HG03432 (cell line): ENCODE measurements around the gene UTP3.
"Not testable (repeated sequence)": the region's sequence is repeated elsewhere in the genome, so short reads cannot be mapped to it uniquely, and the experiment has no call there.

Experiments used
- ATAC-seq: cut with Tn5 transposase; IDR thresholded peaks from one replicate; pipeline ENCODE4 v1.9.1; 2021; ENCODE audit warnings: mild to moderate bottlenecking, moderate library complexity; ENCODE audit not compliant: unreplicated experiment

UTP3 gene, protein sequence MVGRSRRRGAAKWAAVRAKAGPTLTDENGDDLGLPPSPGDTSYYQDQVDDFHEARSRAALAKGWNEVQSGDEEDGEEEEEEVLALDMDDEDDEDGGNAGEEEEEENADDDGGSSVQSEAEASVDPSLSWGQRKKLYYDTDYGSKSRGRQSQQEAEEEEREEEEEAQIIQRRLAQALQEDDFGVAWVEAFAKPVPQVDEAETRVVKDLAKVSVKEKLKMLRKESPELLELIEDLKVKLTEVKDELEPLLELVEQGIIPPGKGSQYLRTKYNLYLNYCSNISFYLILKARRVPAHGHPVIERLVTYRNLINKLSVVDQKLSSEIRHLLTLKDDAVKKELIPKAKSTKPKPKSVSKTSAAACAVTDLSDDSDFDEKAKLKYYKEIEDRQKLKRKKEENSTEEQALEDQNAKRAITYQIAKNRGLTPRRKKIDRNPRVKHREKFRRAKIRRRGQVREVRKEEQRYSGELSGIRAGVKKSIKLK

DNA sequence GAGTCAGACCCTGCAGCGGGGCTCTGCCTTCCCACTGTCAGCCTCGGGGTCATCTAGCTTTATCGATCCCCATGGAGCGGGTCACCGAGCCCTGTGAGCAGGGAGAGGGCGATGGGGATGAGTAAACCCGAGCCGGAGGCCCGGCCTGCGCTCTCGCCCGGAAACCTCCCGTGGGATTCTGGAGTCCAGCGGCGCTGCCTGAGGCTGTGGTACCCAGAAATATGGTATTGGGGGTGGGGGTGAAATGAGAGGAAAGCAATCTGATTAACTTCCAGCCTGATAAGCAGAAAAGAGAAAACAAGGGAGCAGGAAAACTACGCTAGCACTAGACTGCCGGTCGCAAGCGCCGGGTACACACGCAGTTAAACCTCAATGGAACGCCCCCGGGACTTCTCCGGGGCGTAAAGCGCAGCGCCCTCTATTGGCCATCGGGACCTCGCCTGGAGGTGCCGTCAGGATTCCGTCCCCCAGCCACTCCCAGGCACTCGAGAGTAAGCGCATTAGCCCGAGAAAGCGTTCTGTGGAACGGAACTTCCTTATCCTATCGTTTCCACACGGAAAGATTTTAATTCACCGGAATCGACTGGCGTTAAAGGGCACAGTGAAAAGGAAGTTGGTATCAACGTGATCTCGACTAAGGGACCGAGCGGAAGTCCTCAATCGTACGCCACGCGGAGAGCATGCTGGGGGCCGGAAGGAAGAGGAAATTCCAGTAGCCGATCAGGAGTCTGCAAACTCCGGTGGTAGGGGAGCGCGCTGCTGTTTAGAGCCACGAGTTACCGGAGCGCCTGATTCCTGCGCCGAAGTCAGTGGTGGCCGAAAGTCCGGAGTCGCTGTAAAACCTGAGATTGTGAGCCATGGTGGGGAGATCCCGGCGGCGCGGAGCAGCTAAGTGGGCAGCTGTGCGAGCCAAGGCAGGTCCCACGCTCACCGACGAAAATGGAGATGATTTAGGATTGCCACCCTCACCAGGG lies at the start of gene UTP3:
Gene UTP3, plus strand, starts transcription at position 712 of the 974 bp plus-strand sequence. Its CDS starts 146 bp downstream, at position 858.
- peak; percentile 96 for ATAC-seq

DNA sequence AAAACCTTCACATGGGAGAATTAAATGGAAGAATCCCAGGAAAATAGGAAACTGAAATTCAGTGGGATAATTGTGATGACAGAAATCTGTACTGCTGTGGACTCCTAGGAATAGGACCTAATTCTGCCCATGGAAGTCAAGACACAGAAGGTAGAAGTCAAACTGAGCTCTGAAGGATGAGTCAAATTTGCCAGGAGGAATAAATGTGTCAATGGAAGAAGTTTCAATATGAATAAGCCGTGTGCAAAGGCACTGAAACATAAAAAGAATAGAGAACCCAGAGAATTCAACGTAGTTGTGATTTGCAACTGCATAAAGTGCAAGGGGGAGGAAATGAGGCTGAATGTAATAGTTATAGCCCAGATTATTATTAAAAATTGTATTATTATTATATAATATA lies 48.1 kb upstream of the UTP3 start:
- ATAC-seq = peak; percentile 47

DNA sequence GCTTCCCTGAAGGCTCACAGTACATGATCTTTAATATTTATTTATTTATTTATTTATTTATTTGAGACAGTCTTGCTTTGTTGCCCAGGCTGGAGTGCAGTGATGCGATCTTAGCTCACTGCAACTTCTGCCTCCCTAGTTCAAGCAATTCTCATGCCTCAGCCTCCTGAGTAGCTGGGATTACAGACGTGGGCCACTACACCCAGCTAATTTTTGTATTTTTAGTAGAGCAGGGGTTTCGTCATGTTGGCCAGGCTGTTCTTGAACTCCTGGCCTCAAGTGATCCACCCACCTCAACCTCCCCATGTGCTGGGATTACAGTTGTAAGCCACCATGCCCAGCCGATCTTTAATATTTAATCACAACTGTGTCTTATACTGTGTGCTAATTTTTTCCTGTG lies 37.6 kb upstream of the UTP3 start:
- not testable (repeated sequence) for ATAC-seq

DNA sequence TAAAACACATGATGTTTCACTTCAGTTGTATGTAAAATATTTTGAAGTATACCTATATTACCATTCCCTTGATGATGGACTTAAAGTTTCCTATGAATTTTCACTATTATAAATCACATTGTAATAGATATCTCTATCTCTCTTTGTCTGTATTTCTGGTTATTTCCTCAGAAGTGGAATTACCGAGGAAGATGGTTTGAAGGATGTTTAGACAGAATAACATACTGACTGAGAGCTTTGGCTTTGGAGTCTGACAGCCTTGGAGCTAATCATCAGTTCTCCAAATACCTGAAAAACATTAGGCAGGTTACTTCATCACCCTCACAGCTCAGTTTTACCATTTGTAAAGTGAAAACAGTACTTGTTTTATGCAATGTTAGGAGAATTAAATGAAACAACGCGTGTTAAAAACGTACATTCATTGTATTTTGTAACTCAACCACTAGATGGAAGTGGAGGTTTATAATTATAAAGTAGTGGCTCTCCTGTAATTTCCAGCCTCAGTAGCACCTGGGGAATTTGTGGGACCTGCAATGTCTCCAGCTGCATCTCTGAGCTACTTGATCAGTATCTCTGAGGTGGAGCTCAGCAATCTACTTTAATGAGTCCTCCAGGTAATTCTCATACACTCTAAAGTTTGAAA lies 36.3 kb upstream of the UTP3 start:
- peak; percentile 59 for ATAC-seq

DNA sequence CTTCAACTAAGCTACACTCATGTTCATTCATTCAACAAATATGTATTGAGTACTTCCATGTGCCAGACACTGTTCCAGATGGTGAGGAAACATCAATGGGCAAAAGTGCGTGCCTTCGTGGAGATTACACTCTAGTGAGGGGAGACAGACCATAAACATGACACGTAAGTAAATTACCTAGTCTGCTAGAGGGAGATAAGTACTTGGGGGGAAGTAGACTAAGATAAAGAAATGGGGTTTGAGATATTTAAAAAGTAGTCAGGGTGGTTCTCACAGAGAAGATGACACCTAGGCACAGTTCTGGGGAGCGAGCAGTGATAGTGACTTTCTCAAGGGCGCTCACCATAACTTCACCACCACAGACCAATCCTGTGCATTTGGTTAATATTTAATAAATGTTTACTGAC lies 33.7 kb upstream of the UTP3 start:
- ATAC-seq = no peak

DNA sequence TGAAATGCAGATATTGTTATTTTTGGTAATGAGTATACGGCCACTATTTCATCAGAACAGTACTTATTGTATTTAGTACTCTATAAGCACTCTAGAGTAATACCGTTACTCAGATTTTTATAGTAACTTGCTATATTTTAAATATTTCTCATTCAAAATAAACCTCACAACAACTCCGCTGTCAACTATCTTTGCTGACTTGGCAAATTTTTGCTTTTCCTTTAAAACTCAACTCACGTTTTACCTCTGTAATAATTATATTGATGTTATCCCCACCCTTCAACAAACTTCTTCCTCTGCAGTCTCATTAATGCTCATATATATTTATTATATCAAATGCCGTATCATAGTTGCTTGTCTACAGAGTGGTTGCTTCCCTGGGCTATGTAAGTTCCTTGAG lies 31.0 kb upstream of the UTP3 start:
- no peak for ATAC-seq

DNA sequence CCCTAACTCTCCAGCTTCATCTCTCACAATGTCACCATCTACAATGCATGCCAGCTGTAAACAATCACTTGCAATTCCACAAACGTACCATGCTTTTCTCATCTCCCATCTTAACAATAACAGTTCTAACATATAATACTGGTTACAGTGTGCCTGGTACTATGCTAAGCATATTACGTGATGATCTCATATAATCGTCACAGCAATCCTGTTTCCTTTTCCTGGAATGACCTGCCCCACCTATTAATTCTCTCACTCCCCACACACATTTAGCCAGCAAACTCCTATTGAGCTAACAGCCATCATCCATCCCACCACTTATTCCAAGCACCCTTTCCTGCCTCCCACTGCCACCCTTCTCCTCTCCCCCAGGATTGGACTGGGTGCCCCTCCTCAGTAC lies 29.9 kb upstream of the UTP3 start:
- ATAC-seq = no peak

DNA sequence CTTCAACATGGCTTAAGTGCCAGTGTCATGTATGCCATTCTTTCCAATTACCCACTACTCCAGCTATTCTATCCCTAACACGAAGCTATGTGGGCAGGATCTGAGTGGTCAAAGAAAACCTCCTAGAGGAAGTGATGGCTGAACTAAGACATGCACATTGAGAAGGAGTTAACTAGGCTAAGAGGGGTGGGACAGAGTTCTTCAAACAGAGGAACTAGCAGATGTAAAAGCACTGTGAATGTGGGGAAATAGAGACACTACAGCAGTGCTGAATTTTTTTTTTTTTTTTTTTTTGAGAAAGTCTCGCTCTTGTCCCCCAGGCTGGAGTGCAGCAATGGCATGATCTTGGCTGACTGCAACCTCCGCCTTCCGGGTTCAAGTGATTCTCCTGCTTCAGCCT lies 28.2 kb upstream of the UTP3 start:
- ATAC-seq = no peak

DNA sequence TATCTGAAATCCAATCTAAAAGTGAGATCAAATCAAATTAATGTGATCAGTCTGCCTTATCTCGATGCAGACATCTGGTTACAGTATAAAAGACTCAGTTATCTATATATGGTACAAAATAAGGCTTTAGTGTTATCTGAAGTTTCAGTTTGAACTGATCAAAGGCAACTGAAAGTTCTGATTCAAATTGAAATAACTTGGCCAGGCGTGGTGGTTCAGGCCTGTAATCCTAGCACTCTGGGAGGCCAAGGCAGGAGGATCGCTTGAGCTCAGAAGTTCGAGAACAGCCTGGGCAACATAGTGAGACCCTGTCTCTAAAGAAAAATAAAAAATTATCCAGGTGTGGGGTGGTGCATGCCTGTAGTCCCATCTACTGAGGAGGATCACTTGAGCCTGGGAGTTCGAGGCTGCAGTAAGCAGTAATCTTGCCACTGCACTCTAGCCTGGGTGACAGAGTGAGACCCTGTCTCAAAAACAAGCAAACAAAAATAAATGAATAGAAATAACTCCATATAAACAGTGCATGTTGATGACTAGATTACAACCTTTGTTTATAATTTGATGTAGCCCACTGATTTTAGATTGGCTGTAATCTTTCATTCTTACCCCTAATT lies 26.9 kb upstream of the UTP3 start:
- peak; percentile 92 for ATAC-seq

DNA sequence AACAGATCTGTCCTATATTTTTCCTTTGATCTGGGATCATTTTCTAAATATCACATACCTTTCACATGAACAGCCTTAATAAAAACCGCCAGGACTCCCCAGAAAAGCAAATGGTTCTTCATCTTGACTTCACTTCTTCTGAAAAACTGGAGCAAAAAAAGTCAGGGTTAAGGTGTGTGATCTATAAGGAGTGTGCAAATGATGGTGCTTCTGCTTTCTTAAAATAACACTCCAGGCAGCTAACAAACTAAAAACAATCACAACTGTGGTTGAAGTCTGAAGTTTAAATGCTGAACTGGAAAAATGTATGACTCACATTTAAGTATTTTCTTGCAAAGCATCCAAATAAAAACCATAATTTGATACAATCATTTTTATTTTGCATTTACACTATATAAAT lies 22.0 kb upstream of the UTP3 start, which contains the start of gene JCHAIN:
Gene JCHAIN, minus strand, starts transcription at position 140 of the 400 bp plus-strand sequence. Its CDS starts 18 bp downstream, at position 122.
- peak; percentile 56 for ATAC-seq

DNA sequence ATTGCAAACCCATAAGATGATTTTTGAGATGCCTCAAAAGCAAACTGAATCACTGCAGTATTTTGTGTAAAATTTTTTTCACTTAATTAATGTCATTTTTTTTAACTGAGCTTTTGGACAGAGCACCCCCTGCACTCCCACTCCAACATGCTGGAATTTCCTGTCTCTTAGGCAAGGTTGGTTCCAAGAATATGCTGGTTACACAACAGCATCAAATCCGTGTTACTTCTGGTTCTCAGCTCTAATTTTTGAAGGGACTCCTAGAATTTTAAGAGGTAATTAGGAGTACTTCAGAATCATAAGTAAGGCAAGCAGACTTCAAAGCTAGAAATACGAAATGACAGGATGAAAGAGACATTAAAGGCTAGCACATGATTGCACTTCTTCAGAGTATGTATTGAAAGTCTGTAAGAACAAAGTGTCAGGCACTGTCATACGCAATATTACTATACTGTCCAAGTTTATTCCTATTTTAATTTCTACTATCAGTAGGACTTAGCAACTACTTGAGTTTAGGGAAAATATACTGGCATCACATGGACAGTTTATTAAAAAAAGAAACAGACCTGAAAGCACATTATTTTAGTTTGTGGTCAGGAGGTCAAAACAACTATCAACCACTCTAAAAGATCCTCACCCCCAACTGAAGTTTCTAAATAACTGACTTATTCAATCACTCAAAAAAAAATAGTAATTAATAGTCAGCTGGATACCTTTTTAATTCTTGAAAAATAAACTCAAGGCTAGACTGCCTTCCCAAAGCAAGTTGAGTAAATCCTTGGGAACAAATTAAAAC lies 20.4 kb upstream of the UTP3 start:
- ATAC-seq = peak; percentile 61

DNA sequence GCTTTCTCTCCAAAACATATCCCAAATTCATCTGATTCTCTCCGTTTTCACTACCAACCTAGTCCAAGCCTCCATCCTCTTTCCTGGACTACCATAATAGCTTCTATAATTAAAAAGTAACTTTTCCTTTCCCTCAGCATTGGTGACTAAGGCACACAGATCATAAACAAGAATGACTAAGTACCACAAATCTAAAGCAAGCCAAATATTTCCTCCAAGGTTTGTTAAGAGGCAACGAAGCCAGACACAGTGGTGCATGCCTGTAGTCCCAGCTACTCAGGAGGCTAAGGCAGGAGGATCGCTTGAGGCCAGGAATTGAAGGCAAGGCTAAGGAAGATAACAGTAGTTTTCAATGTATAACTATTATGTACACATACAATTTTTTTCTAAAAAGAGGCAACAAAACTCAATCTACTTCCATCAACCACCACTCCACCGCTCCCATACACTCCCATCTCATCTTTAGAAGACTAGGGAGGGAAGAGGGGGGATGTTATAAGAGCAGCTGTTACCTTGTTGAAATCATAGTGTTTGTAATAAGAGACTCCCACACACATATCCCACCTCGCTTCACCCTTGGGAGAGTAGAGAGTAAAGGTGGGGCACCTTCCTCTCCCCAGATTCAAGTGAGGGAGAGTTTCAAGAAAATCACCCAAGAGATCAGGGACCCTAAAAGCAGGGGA lies 17.9 kb upstream of the UTP3 start:
- no peak for ATAC-seq

DNA sequence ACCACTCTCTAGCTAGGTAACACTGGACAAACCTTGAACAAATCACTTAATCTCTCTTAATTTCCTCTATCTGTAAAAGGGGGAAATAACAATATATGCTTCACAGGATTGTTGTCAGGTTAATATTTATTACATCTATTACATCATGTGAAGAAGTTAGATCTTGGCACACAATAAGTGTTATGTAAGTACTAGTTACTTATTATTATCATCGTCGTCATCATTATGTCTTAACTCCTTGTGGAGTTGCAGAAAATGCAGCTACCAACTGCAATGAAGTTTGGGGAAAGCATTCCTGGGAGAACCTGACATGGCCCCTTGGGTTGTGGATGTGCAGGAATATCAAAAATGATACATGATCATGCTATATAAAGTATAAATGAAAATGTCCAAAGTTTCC lies 17.2 kb upstream of the UTP3 start:
- ATAC-seq = no peak

DNA sequence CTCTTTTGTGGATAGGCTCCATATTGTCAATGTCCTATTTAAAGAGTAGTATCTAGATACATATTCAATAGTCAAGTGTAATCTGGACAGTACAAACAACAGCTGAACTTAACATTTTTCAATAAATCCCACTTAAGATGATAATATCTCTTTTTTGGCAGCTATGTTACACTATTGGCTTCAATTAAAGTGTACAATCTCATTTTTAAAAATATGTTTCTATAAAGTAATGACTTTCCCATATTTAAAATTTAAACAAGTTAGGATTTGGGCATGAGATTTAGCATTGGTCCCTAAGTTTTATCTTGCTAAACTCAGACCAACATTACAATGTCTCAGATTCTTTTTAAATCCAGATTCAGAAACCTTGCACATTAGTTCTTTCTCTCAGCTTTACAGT lies 14.1 kb upstream of the UTP3 start:
- no peak for ATAC-seq

DNA sequence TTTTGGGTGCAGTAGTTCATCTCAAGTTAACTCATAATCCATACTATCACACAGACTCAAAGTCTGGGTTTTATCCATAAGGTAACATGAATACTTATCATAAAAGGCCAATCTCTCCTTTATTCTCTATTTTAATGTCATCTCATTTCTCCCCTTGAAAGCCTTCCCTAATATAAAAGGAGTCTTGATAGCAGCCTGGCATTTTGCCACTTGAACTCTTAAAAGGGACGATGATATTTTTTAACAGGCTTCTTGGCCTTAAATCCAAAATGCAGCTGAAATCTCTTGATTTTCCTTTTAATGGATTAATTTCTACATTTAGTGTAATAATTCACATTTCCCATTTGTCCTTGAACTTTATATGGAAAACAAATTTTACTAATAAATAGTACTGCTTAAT lies 13.6 kb upstream of the UTP3 start:
- ATAC-seq = no peak

DNA sequence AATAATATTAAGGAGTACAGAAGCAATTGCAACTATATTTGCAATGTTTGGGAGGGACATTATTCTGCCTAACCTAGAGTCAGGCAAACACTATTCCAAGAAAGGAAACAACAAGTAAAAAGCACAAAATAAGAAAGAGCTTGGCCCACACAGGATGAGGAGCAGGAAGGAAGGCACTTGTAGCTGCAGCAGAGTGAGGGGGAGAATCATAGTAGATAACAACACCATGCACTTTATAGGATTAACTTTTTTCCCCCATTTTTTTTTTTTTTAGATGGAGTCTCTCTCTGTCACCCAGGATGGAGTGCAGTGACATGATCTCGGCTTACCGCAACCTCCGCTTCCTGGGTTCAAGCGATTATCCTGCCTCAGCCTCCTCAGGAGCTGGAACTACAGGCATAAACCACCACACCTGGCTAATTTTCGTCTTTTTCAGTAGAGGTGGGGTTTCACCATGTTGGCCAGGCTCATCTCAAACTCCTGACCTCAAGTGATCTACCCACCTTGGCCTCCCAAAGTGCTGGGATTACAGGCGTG lies 11.7 kb upstream of the UTP3 start:
- ATAC-seq = no peak

DNA sequence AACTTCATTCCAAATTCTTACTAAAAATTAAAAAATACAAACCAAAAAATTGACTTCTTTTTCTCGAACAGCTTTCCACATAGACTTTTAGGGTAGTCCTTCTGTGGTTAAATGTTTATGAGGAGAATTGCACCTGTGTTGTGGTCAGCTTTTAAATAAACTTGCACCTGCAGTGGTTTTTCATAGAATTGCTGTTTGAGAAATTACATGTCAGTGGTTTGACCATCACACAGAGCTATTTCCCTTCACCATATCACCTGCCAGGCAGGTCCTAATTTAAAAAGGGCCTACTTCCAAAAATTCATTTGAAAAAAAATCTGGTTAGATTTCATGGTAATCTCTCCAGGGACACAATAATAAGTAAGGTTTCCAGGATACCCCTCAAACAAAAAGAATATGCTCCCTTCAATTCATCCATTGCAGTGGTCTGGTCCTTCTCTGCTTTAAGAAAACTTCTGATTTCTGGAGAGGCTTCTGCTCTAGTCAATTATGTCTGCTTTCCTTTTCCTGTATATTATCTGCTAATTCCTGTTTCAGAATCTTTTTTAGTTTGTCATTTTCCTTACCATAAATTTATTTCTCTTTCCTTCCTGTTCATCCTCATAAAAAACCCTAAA lies 9.8 kb upstream of the UTP3 start:
- peak; percentile 79 for ATAC-seq

DNA sequence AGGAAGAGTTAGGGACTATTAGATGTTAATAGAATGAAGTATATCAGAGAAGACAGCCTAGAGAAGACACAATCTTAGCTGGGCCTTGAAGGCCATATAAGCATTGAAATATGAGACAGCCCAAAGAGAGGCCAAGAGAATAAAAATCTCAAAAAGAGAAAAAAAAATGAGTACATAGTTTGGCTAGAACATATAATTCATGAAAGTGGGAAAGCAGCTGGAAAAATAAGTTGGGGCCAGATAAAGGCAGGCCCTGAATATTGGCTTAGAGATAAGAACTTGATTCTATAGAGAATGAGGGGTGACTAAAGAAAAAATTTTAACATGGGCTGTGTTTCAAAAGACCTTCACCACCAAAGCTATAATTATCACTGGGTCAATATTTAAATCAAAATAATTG lies 7.4 kb upstream of the UTP3 start:
- ATAC-seq = no peak

DNA sequence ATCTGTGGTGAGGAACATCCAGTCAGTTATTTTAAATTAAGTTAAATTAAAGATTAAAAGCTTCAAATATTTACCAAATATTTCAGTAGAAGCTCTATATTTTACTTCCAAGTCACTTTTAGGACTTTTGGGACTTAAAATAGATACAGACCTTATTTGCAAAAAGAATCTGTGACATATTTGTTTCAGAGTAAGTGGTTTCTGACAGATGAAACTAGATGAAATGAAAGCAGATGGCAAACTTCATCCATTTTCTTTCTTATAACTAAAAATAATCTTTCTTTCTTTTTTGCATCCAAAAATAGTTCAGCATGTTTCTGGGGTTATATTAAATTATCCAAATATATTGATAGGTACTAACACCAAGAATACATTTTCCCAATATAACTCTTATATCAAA lies 6.6 kb upstream of the UTP3 start:
- ATAC-seq = peak; percentile 62
